Measurements from ENCODE around the gene PSD4.

DNA sequence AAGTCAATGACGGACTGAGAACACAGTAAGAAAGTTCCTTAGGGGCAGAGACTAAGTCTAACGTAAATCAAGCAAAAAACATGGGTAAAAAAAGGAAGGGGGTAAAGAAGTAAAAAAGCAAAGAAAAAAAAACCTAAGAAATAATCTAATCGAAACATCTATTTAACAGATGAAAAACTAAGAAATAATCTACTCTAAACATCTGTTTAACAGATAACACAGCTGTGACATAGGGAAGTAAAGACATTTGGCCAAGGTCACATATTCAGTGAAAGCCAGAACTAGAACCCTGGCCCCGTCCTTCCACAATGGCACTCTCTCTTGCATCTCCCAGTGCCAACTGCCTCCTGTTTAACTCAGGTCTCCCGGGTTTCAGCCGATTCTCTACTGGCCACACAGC lies 48.1 kb downstream of the PSD4 start:
- no peak for TF ChIP-seq POLR2A (IDR thresholded peaks at IDR 0.05)
- TF ChIP-seq, protein P1, sequence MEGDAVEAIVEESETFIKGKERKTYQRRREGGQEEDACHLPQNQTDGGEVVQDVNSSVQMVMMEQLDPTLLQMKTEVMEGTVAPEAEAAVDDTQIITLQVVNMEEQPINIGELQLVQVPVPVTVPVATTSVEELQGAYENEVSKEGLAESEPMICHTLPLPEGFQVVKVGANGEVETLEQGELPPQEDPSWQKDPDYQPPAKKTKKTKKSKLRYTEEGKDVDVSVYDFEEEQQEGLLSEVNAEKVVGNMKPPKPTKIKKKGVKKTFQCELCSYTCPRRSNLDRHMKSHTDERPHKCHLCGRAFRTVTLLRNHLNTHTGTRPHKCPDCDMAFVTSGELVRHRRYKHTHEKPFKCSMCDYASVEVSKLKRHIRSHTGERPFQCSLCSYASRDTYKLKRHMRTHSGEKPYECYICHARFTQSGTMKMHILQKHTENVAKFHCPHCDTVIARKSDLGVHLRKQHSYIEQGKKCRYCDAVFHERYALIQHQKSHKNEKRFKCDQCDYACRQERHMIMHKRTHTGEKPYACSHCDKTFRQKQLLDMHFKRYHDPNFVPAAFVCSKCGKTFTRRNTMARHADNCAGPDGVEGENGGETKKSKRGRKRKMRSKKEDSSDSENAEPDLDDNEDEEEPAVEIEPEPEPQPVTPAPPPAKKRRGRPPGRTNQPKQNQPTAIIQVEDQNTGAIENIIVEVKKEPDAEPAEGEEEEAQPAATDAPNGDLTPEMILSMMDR (IDR thresholded peaks at IDR 0.05): no peak

Data from esophagus squamous epithelium (tissue), 4 donors.